HG03045 (cell line): ENCODE results near the gene AKAP7.
"Not testable (repeated sequence)": the region's sequence is repeated elsewhere in the genome, so short reads cannot be mapped to it uniquely, and the experiment has no call there.

Experiments
- ATAC-seq: cut with Tn5 transposase; IDR thresholded peaks from one replicate; pipeline ENCODE4 v1.9.1; 2021; ENCODE audit warnings: mild to moderate bottlenecking, moderate library complexity; ENCODE audit not compliant: unreplicated experiment

AKAP7 gene

GRCh38 chr6:131288214-131288613 lies 152.9 kb downstream of the AKAP7 start:
- no peak for ATAC-seq

- ATAC-seq: no peak
These were observed 155.7 kb downstream of the AKAP7 start for GRCh38 chr6:131290955-131291354.

GRCh38 chr6:131292145-131292938 lies 157.1 kb downstream of the AKAP7 start:
- ATAC-seq: no peak

- ATAC-seq: no peak
These were observed 158.2 kb downstream of the AKAP7 start for GRCh38 chr6:131293472-131293911.

- no peak for ATAC-seq
These were observed 159.8 kb downstream of the AKAP7 start for GRCh38 chr6:131295081-131295480.

GRCh38 chr6:131300826-131301225 lies 165.6 kb downstream of the AKAP7 start:
- ATAC-seq: not testable (repeated sequence)

- no peak for ATAC-seq
These were observed 168.2 kb downstream of the AKAP7 start for GRCh38 chr6:131303338-131303930.

- no peak for ATAC-seq
These were observed 170.0 kb downstream of the AKAP7 start for GRCh38 chr6:131305037-131305850.

- ATAC-seq: no peak
These were observed 174.2 kb downstream of the AKAP7 start for GRCh38 chr6:131309437-131309836.

GRCh38 chr6:131314838-131315237 lies 179.6 kb downstream of the AKAP7 start:
- ATAC-seq: no peak

- no peak for ATAC-seq
These were observed 181.4 kb downstream of the AKAP7 start for GRCh38 chr6:131316654-131317053.

GRCh38 chr6:131317516-131317915 lies 182.2 kb downstream of the AKAP7 start:
- no peak for ATAC-seq

GRCh38 chr6:131321589-131321988 lies 186.3 kb downstream of the AKAP7 start:
- no peak for ATAC-seq

- no peak for ATAC-seq
These were observed 186.9 kb downstream of the AKAP7 start for GRCh38 chr6:131322125-131322524.

GRCh38 chr6:131325669-131326068 lies 190.4 kb downstream of the AKAP7 start:
- not testable (repeated sequence) for ATAC-seq

- not testable (repeated sequence) for ATAC-seq
These were observed 193.5 kb downstream of the AKAP7 start for GRCh38 chr6:131328727-131329126.

GRCh38 chr6:131331151-131331550 lies 195.9 kb downstream of the AKAP7 start:
- ATAC-seq: no peak

GRCh38 chr6:131331873-131332781 lies 196.9 kb downstream of the AKAP7 start:
- no peak for ATAC-seq
